ENCODE data around the gene EREG.

The EREG gene

GRCh38 chr4:74431113-74431826 is 66.3 kb downstream of the EREG start:
- DNase-seq: no peak

GRCh38 chr4:74433043-74433442 is 68.1 kb downstream of the EREG start:
- no peak for DNase-seq

- no peak for DNase-seq
These were observed 68.7 kb downstream of the EREG start for GRCh38 chr4:74433541-74434172.

- no peak for DNase-seq
These were observed 70.4 kb downstream of the EREG start for GRCh38 chr4:74435296-74435695.

GRCh38 chr4:74437866-74438265 is 72.9 kb downstream of the EREG start:
- DNase-seq: no peak
